Activated B cell treated with CpG ODN at 0.5 μM for 24 hours (primary cell): ENCODE measurements around the gene GPR108. TPM values are rescaled to one million over a fixed set of nuclear protein-coding genes. Genes with fewer than 3 reads are reported as not detected.
A peak's percentile ranks its signal among the peaks of the same experiment; 100 is the strongest.

Experiments
- ATAC-seq: fragments of 200-7000 bp; cut with Tn5 transposase; one replicate; pipeline ENCODE4 v1.10.0; 2021; ENCODE audit warnings: low read depth, mild to moderate bottlenecking, moderate library complexity
- CTCF ChIA-PET: fragments of 350-600 bp; sonication (Branson Sonifier 250); formaldehyde crosslinking; loops from one replicate; lab custom pipeline; 2021; ENCODE audit warnings: antibody characterized with exemption; lab: Charles Lee
- POLR2A ChIA-PET: fragments of 350-600 bp; sonication (Branson Sonifier 250); formaldehyde crosslinking; loops from one replicate; lab custom pipeline; 2021; ENCODE audit warnings: antibody characterized with exemption; lab: Charles Lee
- DNase-seq: peaks from one replicate; pipeline ENCODE4 v3.0.0; 2022
- H3K27ac Mint-ChIP-seq: one replicate; pipeline ENCODE4 v1.8.0; 2020; ENCODE audit warnings: mixed read lengths
- H3K27me3 Mint-ChIP-seq: one replicate; pipeline ENCODE4 v1.8.0; 2021; ENCODE audit warnings: mixed read lengths
- H3K36me3 Mint-ChIP-seq: one replicate; pipeline ENCODE4 v1.8.0; 2021; ENCODE audit warnings: low read depth, mixed read lengths
- H3K4me1 Mint-ChIP-seq: one replicate; pipeline ENCODE4 v1.8.0; 2021; ENCODE audit warnings: mixed read lengths
- H3K4me3 Mint-ChIP-seq: one replicate; pipeline ENCODE4 v1.8.0; 2020; ENCODE audit warnings: mild to moderate bottlenecking, mixed read lengths
- H3K9me3 Mint-ChIP-seq: one replicate; pipeline ENCODE4 v1.8.0; 2020; ENCODE audit warnings: mixed read lengths
- intact Hi-C: fragments of 100-400 bp; cut with micrococcal nuclease; formaldehyde crosslinking; loops from one replicate; pipeline ENCODE4 v1.15.1; 2024
- total RNA-seq: library from RNA; stranded (reverse); gene quantifications from 2 replicates; pipeline ENCODE4 v1.2.3, GENCODE V29; 2022
- TF ChIP-seq, protein P1 (sequence below): fragments of 200-600 bp; IDR thresholded peaks from one replicate; pipeline ENCODE4 v1.8.0; 2022; ENCODE audit warnings: antibody characterized with exemption, mild to moderate bottlenecking

Gene GPR108
- total RNA-seq, 1 donor from 2014 or later = 55.6 TPM

DNA sequence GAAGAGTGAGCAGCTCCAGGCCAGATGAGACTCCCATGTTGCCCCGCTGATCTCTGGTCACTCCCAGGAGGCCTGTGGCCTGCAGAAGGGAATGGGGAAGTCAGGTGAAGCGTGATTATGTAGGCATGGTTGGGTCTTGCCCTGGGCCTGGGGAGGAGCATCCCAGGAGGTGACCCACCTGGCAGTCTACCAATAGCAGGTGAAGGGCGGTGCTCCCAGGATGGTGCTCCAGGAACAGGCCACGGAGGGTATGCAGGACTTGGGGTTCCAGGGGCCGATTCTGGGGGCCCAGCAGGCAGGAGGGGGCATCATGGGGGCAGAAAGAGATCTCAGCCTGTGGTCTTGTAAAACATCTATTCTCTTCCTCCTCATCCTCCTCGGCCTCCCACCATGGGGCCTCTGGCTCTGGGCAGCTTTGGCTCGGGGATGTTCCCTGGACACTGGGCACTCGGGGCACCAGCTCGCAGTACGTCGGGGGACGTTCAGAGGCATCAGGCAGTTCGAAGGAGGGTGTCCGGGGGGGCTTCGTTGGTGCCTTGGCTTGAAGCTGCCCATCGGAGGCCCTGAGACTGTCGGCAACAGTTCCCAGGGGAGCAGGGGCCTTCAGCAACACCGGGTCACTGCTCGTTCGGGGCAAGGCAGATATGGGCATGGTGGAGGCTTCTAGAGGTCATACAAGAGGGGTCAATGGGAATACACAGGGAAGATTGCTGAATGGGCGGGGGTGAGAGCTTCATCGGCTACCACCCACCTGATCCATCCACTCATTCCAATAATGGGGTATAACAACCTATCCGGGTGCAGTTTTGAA, 17.5 kb upstream of the GPR108 start:
- ChIA-PET CTCF (interaction anchor here (1.5 to 1.7 kb wide), 2 partner anchors 16 to 238 kb away, joined by 3 to 4 read pairs; no protein-coding TSS in a partner anchor), POLR2A (interaction anchor here (1.7 to 2.6 kb wide), 4 partner anchors 9 to 48 kb away, joined by 5 to 25 read pairs (median 16); partner anchors contain the start of genes TRIP10 and VAV1)
- DNase-seq (no peak), ATAC-seq (no peak)
- H3K4me1 Mint-ChIP-seq = peaks cover 35% of the 10 kb centered on the region
- no peaks in the 10 kb centered on the region for H3K9me3 Mint-ChIP-seq
- H3K4me3 Mint-ChIP-seq = no peak overlapping the region
- H3K36me3 Mint-ChIP-seq = peaks cover 49% of the 10 kb centered on the region
- TF ChIP-seq, protein P1, sequence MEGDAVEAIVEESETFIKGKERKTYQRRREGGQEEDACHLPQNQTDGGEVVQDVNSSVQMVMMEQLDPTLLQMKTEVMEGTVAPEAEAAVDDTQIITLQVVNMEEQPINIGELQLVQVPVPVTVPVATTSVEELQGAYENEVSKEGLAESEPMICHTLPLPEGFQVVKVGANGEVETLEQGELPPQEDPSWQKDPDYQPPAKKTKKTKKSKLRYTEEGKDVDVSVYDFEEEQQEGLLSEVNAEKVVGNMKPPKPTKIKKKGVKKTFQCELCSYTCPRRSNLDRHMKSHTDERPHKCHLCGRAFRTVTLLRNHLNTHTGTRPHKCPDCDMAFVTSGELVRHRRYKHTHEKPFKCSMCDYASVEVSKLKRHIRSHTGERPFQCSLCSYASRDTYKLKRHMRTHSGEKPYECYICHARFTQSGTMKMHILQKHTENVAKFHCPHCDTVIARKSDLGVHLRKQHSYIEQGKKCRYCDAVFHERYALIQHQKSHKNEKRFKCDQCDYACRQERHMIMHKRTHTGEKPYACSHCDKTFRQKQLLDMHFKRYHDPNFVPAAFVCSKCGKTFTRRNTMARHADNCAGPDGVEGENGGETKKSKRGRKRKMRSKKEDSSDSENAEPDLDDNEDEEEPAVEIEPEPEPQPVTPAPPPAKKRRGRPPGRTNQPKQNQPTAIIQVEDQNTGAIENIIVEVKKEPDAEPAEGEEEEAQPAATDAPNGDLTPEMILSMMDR = no peak
- no peaks in the 10 kb centered on the region for H3K27me3 Mint-ChIP-seq
- H3K27ac Mint-ChIP-seq = no peak overlapping the region
- intact Hi-C loops = loop anchor here (5.0 kb wide), 2 partner anchors 383 to 473 kb away; partner anchors contain the start of gene ALKBH7

DNA sequence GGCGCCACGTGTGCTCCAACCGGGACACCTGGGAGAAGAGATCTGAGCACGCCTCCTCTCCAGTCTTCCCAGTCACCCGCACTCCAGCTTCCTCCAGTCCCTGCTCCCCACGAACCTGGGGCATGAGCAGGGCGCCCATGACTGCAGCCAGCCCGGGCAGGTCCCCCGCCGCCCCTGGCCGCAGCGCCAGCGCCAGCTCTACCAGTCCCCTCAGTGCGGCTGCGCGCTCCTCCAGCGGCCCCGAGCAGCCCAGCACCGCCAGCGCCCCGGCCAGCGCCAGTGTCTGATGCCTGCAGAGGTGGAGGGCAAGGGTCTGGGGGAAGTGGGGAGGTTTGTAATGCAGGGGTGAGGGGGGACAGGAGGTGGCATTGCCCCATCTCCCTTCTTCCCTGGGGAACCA, 16.8 kb upstream of the GPR108 start:
- H3K4me1 Mint-ChIP-seq = peaks cover 35% of the 10 kb centered on the region
- H3K9me3 Mint-ChIP-seq = no peaks in the 10 kb centered on the region
- no peak overlapping the region for H3K27ac Mint-ChIP-seq

DNA sequence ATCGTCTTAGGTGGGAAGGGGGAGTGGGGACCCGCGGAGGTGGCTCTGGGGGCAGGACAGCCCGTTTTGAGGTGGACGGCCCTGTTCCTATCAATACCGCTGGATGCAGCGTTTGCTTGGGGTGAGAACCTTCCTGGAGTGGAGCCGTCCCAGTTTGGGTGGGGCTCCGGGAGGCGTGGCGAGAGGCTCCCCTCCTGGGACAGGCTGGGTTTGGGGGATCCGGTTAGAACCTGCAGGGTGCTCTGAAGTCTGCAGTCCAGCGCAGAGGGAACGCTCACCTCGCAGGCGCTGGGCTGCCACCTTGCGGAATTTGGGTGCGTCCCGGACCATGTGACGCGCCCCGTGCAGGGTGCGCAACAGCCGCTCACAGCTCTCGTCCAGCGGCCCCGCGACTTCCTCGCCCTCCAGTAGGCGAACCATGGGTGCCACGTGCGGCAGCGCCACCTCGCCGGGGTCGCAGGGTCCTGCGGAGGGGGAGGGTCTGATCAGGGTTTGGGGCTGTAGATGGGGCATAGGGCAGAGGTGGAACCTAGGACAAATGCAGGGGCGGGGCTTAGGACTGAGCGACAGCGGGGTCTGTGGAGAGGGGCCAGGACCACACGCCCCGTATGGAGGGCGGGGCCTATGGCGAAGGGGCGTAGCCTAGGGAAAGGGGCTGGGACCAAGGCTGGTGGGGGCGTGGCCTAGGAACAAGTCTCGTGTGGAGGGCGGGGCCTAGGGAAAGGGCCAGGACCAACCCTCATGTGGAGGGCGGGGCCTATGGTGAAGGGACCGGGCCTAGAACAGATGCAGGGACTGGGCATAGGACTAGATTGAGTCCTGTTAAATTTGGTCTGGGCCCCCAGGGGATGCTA, 16.0 kb upstream of the GPR108 start:
- ChIA-PET POLR2A (interaction anchor here (0.9 to 2.6 kb wide), 11 partner anchors 10 to 237 kb away, joined by 3 to 25 read pairs (median 3); partner anchors contain the start of genes TRIP10 and VAV1), CTCF (interaction anchor here (1.0 to 2.4 kb wide), 4 partner anchors 15 to 237 kb away, joined by 3 to 12 read pairs (median 4); no protein-coding TSS in a partner anchor)
- DNase-seq = peak; percentile 91
- Mint-ChIP-seq H3K27ac (peak overlapping the region; percentile 82), H3K27me3 (no peaks in the 10 kb centered on the region), H3K9me3 (no peaks in the 10 kb centered on the region), H3K4me1 (peaks cover 33% of the 10 kb centered on the region), H3K36me3 (peaks cover 52% of the 10 kb centered on the region), H3K4me3 (peak overlapping the region; percentile 87)
- peak; percentile 93 for ATAC-seq
- intact Hi-C loops = loop anchor here (1.0 to 5.0 kb wide), 9 partner anchors 14 to 471 kb away; partner anchors contain the start of genes ALKBH7, SH2D3A, TRIP10 and VAV1
- TF ChIP-seq, protein P1 = no peak

More for the DNA sequence above, 16.8 kb upstream of the GPR108 start:
- TF ChIP-seq, protein P1 = no peak
- peaks cover 50% of the 10 kb centered on the region for H3K36me3 Mint-ChIP-seq
- H3K27me3 Mint-ChIP-seq = no peaks in the 10 kb centered on the region
- no peak for ATAC-seq
- intact Hi-C loops = loop anchor here (5.0 kb wide), 2 partner anchors 382 to 472 kb away; partner anchors contain the start of gene ALKBH7
- CTCF ChIA-PET = interaction anchor here (1.7 kb wide), 1 partner anchor 238 kb away, joined by 4 read pairs; no protein-coding TSS in a partner anchor
- no peak overlapping the region for H3K4me3 Mint-ChIP-seq
- DNase-seq = no peak
- POLR2A ChIA-PET = interaction anchor here (1.2 to 2.6 kb wide), 6 partner anchors 9 to 110 kb away, joined by 3 to 25 read pairs (median 10); partner anchors contain the start of genes TRIP10 and VAV1

DNA sequence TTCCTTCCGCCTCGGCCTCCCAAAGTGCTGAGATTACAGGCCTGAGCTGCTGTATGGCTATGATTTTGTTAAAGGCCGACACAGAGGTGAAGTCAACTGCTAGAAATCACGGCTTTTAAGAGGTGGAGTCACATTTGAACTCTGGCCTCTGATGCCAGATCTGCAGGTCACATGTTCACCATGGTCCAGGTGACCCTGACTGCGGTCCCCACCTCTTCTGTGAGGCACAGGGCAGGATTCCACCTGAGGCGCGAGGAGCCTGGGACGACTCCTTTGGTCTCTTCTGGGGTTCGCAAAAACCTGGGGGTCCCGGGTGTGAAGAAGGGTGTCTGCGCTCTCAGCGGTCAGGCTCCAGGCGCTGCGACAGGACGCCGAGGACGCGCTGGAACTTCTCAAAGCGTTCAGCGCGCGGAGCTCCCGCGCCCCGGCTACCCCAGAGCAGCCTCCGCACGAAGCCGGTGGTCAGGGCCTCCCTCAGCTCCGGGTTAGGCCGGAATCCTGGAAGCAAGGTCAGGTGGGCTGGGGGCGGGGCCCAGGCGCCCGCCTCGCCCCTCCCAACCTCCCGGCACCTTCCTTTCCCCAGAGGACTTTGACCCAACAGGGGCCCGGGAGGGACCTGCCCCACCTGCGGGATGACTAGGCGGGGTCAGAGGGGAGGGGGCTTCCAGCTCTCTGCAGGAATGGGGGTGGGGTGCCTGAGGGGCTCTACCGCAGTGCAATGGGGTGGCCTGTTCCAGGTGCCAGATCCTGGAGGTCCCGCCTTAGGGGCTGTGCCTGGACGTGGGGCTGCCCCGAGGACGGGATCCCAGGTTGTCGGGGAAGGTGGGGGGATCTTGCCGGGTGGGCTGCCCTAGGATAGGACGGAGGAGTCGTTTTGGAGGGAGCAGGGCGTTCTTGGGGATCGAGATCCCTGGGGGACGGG, 15.1 kb upstream of the GPR108 start:
- no peak for DNase-seq
- TF ChIP-seq, protein P1 = no peak
- H3K9me3 Mint-ChIP-seq = no peaks in the 10 kb centered on the region
- peaks cover 57% of the 10 kb centered on the region for H3K36me3 Mint-ChIP-seq
- H3K4me1 Mint-ChIP-seq = peaks cover 29% of the 10 kb centered on the region
- no peak for ATAC-seq
- POLR2A ChIA-PET = interaction anchor here (1.0 to 2.6 kb wide), 11 partner anchors 9 to 236 kb away, joined by 3 to 25 read pairs (median 3); partner anchors contain the start of genes TRIP10 and VAV1
- peak overlapping the region; percentile 87 for H3K4me3 Mint-ChIP-seq
- CTCF ChIA-PET = interaction anchor here (1.0 to 2.4 kb wide), 3 partner anchors 14 to 51 kb away, joined by 3 to 12 read pairs (median 4); no protein-coding TSS in a partner anchor
- H3K27ac Mint-ChIP-seq = peak overlapping the region; percentile 82
- intact Hi-C loops = loop anchor here (1.0 to 5.0 kb wide), 9 partner anchors 13 to 470 kb away; partner anchors contain the start of genes ALKBH7, SH2D3A, TRIP10 and VAV1
- H3K27me3 Mint-ChIP-seq = no peaks in the 10 kb centered on the region
